GM12892 (cell line): Measurements from ENCODE around the gene NAA38.

Experiments
- POLR2A ChIP-seq: IDR thresholded peaks from 2 replicates; pipeline ENCODE4 v1.6.1; 2011; ENCODE audit warnings: low read depth, low read length, control low read depth
- POLR2AphosphoS5 ChIP-seq: IDR thresholded peaks from 2 replicates; pipeline ENCODE4 v1.6.1; 2011; ENCODE audit warnings: low read depth, low read length, control low read depth
- TAF1 ChIP-seq: IDR thresholded peaks from 2 replicates; pipeline ENCODE4 v1.6.1; 2011; ENCODE audit warnings: low read depth, mild to moderate bottlenecking, control low read depth, low read length, borderline replicate concordance

- no peak for TF ChIP-seq POLR2A
- TF ChIP-seq POLR2AphosphoS5: no peak
- TF ChIP-seq TAF1: no peak
Observed at GRCh38 chr17:7825206-7825990, 32.0 kb downstream of the NAA38 start.
